ENCODE results near the gene CCDC89.
"Not testable (repeated sequence)": the region's sequence is repeated elsewhere in the genome, so short reads cannot be mapped to it uniquely, and the experiment has no call there.

CCDC89 gene

DNA sequence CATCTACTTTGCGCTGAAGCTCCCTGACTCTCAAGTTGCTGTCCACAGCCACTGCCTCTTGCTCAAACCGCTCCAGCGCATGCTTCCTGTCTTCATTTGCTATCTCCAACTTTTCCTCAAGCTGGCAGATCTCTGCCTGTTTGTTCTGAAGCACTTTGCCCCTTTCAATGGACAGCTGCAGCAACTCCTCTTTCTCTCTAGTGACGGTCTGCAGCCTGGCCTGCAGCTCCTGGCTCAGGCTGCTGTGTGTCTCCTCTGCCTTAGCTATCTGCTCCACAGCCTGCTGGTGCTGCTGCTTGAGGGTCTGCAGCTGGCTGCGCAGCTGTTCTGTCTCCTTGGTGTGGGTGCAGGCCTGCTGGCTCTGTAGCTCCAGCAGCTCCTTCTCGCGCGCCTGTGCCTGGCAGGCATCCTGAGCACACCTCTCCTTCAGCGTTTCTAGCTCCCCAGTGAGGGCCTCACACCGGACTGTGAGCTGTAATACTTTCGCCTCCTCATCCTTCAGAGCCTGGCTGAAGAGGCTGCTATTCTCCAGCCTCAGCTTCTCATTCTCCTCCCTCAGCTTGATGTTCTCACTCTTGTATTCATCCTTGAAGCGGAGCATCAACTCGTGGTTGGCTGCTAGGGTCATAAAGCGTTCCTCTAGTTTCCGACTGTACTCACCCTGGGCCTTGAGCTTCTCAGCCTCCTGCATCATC is 723 bp downstream of the CCDC89 start:
- no peak for DNase-seq

DNA sequence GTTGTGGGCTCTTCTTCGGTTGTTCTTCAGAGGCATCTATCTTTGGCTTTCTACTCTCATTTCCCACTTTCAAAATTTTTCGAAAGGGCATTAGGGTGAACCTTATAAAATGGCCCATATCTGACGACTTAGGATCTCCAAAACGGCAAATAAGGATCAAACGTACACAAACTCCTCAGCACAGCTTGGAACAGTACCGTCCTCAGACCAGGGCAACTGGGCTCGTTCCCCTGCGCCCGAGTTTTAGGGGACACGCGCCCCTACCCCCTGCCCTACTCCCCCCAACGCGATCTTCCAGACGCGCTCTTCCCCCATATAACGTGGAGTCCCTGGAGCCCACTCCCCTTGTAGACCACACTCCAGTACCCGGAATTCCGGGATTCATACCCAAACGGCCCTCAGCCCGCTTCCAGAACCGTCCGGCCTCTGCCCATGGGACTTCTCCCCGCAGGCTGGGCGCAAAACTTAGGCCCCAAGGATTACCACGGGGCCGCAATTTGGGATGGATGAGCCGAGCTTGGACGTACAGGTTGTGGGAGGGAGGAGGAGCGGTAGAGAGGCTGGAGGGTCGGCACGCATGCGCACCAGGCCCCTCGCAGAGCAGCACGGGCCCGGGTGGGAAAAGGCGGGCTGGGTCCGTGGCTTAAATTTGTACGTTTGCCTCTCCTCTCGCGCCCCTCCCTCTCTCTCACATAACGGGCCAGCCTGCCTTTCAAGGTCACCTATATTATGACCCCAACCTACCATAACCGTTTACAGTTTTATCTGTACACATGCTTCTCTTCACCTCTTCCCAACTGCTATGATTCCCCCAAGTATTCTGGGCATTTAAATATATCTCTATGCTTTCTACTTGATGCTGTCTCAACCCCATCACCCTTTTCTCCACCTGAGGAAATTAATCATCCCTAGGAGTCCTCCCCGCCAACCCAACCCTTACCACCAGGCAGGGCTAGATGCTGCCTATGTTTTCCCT is 3.4 kb downstream of the CCDC89 start:
- DNase-seq = no peak

DNA sequence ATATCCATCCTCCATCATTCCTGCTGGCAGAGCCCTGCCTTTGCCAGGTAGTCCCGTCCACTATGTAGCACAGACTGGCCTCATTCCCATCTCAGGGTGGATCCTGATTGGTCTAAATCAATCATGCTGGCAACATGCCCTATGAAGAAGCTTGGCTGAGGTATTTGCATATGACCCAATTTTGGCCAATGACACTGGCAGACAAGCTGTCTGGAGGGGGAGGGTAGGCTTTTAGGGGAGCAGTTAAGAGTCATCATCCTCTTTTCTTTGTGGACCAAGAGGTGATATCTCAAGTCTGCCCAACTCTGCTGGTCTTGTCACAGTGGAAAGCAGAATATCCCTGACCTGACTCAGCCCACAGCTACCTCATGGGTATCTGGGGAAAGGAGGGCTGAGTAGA is 5.1 kb downstream of the CCDC89 start:
- DNase-seq = no peak

DNA sequence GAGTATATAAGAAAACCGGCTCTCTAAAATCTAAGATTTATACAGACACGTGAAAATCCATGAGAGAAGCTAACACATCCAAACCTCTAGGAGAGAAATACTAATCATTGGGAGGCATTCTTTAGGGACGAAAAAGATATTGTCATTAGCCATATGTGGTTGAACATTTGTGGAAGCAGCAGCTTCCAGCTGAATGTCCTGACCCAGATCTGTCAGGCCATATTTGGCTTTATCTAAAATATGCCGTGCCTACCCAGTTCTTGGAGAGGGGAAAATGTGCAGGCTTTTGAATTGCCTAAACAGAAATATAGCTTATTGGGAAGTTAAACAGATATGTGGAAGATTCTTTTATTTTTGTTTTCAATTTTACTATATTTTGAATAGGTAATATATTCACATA is 6.4 kb downstream of the CCDC89 start:
- DNase-seq = no peak

DNA sequence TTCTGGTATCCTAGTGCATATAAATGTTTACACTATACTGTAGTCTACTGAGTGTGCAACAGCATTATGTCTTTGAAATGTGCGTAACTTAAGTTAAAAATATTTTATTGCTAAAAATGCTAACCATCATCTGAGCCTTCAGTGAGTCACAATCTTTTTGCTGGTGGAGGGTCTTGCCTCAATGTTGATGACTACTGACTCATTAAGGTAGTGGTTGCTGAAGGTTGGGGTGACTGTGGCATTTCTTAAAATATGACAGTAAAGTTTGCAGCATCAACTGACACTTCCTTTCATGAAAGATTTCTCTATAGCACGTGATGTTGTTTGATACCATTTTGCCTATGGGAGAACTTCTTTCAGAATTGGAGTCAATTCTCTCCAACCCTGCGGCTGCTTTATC is 12.6 kb downstream of the CCDC89 start:
- DNase-seq = no peak

DNA sequence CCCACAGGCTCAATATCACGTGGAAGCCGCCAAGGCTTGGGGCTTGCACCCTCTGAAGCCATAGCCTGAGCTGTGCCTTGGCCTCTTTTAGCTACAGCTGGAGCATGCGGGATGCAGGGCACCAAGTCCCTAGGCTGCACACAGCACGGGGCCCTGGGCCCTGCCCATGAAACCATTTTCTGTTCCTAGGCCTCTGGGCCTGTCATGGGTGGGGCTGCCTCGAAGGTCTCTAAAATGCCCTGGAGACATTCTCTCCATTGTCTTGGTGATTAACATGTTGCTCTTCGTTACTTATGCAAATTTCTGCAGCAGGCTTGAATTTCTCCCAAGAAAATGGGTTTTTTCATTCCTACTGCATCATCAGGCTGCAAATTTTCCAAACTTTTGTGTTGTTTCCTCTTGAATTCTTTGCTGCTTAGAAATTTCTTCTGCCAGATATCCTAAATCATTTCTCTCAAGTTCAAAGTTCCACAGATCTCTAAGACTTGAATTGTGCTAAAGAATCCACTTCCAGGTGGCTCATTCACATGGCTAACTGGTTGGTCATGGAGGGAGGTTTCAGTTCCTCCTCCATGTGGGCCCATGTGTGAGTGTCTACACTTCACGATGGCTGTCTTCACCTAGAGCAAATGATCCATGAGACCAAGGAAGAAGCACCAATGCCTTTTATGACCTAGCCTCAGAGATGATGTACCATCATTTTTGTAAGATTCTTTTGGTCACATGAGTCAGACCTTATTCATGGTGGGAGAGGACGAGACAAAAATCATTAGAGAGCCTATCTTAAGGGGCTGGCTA is 13.7 kb downstream of the CCDC89 start:
- no peak for DNase-seq

DNA sequence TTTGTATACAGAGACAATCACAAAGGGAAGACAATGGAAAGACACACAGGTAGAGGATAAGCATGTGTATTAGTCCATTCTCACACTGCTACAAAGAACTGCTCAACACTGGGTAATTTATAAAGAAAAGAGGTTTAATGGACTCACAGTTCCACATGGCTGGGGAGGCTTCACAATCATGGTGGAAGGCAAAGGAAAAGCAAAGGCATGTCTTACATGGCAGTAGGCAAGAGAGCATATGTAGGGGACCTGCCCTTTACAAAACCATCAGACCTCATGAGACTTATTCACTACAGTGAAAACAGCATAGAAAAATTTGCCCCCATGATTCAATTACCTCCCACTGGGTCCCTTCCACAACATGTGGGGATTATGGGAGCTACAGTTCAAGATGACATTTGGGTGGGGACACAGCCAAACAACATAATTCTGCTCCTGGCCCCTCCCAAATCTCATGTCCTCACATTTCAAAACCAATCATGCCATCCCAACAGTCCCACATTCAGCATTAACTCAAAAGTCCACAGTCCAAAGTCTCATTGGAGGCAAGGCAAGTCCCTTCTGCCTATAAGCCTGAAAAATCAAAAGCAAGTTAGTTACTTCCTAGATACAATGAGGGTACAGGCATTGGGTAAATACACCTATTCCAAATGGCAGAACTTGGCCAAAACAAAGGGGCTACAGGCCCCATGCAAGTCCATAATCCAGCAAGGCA is 14.9 kb downstream of the CCDC89 start:
- not testable (repeated sequence) for DNase-seq

DNA sequence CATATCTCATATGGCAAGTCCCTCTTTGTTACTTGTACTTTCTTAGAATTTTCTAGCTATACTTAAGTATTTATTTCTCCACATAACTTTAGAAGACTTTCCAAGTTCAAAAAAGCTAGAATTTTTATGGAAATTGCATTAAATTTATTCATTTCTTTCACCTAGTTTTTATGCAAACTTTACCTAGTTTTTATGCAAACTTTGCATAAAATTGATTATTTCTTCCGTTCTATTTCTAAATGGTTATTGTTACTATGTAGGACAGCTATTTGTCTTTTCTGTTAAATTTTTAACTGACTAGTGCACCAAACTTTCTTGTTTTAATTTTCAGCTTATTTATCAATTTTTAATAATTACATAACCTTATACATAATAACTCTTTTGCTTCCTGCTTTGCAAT is 17.8 kb downstream of the CCDC89 start:
- DNase-seq = no peak

DNA sequence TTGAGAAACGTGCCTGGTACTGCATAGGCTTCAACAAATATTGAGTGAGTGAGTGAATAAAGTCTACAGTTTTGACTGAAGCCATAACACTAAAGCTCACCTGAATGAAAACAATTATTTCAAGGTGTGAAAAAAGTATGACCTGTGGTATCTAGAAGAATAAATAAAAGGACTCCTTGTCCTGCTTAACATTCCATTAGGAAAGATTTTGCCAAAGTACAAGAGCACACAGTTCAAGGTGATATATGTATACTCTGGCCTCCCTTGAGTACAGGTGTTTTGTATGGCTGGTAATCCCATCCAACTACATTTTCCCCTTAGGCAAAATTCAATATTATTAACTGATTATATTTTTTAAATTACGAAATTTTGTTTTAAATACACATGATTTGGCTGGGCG is 19.3 kb downstream of the CCDC89 start:
- no peak for DNase-seq

DNA sequence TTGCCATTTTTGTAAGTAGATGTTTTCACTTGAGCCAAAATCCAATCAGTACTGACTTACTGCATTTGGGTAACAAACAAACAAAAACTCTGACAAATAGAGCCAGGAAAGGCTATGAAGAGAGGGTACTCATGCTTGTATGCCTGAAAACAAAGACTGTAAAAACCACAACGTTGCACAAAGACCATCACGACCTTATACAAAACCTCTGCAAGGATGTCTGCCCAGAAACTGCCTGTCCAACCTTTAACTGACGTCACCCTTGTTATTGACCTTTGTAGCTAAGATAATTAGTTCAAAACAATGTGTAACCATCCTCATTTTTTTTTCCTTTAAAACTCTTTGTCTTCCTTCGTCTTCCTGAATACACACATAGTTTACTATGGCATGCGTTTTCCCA is 20.3 kb downstream of the CCDC89 start:
- no peak for DNase-seq

DNA sequence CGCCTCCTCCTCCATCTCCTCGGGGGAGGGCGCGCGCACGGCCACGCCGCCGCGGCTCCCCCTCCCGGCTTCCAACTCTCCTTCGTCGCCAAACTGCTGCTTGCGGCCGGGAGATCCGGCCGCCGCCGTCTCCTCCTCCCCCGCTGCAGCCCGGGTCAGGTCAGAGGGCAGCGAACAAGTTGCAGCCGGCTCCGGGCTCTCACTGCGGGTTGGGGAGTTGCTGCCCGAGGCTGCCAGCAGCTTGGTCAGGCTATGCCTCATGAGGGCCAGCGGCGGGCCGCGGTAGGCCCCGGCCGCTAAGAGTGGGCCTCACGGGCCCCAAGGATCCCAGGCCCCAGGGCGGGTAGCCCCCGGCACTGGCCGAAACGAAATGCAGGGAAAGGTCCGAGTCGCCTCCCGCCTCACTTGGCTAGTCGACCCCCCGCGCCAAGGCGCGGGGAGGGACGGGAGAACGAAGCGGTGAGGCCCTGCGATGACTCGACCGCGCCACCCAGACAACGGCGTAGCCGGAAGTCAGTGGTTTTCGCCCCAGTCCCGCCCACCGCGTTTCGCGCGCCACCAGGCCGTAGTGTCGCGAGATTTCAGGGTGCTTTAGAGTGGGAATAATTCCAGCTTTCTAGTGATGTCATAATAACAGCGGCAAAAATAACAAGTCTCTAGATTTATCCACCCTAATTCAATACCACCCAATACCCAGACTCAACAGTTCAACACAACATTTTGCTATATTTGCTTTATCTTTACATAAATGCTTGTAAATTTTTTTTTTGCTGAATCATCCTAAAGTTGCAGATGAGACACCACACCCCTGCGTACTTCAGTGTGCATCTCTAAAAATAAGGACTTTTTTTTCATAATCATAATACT is 21.1 kb downstream of the CCDC89 start, which contains the start of gene CREBZF:
TSS of gene CREBZF (minus strand) at position 515 of the 867 bp plus-strand sequence. CDS start at position 261, 254 bp downstream.
- DNase-seq = peak; percentile 89

DNA sequence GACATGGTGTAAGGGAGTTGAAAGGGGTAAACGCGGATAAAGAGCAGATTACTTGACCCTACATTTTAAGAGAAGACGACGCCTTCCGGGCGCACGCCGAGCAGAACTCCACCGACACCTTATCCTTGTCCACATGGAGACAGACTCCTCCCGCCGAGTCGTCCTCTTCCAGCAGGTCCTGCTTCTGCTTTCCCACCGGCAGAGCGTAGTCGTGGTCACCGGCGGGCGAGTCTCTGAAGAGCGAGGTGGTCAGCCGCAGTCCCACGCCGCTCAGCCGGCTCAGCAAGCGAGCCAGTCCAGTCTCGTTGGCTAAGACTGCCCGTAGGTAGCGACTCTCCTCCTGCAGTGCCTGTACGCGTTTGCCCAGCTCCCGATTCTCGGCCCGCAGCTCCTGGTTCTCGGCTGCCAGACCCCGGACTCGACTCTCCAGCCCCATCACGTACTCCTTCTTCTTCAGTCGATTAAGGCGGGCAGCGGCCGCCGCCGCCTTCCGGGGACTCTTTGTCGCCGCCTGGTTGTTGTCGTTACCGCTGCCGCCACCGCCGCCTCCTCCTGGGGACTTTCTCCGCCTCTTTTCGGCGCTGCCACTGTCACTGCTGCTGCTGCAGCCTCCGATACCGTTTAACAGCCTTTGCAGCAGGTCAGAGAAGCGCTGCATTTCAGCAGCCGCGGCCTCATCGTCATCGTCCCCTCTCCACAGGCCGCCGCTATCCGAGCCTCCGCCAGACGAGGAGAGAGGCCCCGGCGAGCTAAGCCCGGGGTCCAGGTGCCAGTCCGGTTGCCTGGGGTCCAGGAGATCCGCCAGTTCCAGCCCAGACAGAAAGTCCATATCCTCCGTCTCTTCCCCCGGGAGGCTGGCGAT is 22.0 kb downstream of the CCDC89 start:
- DNase-seq = peak; percentile 57

DNA sequence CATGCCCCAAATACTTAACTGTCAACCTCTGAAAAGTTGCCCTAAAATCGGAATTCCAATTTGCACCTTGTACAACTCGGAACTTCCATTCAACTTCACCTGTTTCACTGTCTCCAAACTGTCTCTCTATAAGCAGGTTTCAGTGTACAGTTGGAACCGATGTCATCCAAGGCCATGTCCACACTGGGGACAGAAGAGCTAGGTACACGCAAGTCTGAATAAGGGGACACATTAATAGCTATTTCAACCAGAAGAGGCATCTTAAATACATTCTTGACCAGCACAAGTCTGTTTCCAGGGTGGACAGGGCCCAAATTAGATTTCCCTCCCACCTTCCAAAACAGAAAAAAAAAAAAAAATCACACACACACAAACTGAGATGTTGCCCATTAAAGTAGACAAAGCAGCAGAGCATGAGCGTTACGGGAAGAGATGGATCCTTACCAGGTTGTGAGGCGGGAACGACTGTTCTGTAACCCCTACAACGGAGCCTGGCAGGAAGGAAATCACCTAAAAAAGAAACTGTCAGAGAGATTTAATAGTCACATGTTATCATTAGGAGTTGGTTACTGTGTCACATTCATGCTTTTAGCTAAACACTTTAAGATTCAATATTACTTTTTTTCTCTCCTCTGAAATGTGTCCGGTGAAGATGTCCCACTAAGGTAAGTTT is 22.8 kb downstream of the CCDC89 start:
- peak; percentile 5 for DNase-seq

DNA sequence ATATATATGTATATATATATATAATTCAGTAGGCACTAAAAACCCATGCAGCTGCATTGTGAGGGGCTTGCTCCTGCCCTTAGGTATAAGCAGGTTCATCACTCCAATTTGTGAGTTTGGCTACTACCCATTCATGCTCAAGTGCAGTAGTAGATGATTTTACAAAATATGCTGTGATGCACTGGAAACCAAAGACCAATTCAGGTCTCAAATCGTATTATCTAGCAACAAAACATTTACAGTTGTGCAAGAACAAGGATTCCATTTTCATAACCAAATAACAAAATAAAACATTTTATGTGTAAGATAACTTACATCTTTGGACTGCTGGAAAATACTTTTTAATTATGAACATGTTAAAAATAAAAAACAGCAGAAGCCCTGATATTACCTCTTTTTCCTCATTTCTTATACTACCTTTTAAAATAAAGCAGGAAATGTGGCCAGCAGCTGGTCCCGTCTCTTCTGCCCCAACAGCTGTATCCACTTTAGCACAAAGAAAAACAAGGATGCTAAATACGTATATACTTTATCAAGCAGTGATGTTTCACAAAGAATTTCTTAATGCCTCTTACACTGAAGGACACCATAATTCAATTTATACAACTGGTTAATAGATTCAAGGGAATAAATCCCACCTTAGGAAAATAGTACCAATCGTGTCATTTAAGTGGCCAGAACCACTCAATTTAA is 23.9 kb downstream of the CCDC89 start:
- DNase-seq = no peak

DNA sequence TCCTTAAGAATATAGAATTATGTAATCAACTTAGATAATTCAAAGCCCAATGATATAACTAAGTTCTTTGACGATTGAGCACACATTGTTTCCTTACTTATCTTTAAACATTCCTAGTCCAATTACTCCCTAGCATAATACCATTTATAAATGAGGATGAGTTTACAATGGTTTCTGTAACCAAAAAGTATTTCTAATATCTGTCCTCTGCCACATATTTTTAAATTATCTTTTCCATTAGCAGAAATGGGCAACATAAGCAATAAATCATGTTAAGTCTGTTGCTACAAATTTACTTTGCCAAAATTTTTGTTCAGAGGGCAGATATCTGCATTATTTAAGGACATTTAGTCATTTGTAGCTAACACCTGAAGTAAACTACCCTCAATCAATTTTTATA is 27.8 kb downstream of the CCDC89 start:
- no peak for DNase-seq

DNA sequence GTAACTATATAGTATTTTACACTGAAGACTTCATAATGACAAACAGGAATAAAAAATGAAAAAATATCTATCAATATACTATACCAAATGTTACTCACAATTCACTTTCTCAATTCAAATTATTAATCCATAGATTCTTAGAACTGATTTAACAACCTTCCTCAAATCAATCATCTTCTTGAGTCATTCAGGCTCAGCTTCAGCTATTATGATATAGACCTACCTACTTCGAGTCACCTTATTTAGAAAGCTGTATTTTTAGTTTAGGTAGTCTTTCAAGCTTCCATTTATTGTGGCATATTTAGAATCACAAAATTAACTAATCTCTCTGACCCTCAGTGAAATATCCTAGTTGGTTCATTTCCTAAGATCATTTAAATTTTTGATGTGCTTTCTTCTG is 29.2 kb downstream of the CCDC89 start:
- DNase-seq = no peak

DNA sequence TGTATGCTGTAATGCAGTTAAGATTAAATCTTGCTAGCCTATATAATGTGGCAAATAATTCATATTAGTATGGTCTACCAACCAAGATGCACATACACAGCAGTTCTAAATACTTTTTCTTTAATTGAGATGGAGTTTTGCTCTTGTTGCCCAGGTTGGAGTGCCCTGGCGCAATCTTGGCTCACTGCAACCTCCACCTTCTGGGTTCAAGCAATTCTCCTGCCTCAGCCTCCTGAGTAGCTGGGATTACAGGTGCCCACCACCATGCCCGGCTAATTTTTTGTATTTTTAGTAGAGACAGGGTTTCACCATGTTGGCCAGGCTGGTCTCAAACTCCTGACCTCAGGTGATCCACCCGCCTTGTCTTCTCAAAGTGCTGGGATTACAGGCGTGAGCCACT is 31.7 kb downstream of the CCDC89 start:
- DNase-seq = not testable (repeated sequence)

DNA sequence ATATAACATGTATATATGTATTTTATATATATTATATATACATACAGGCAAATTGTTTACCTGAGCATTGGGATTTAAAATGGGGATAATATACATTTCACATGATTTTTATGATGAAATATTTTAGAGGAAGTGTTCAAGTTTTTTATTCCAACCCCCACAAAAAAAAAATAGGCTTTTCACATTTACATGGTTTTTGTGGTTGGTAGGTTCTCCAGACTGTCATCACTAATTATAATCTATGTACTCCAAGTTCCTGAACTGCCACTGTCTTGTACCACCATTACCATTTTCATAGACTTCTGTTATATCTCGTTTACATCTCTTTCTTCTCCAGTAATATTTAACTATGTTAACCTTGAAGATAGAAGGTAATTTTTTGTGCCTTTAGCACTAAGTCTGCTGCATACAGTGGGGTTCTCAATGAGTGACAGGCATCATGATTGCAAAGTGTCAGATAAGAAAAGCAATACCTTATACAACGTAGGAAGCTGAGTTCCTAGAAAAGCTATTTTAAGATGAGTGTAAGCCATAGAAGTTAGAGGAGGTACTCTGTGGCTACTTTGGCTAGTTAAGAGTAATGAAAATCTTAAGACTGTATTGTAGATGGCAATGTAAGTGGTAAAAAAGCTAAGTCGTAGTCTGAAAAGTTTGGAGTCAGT is 33.1 kb downstream of the CCDC89 start:
- no peak for DNase-seq

DNA sequence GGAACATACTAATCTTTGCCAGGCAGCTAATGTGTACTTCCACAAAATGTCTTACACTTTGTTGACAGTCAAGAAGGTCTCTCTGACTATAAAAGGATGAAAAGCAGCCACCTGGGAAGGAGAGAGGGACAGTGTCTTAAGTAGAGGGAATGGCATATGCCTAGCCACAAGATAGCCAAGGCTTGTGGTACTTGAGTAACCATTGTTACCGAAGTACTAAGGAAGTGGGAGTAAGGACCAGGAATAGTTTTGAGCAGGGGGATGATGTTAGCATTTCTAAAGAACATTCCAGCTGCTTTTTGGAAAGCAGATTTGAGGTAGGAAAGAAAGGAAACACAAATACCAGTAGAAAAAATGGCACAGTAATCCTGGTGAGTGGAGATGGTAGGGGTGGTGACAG is 34.9 kb downstream of the CCDC89 start:
- no peak for DNase-seq
